Colonic mucosa (tissue), 4 donors: ENCODE results near the gene CELSR1. TPM values are rescaled to one million over a fixed set of nuclear protein-coding genes. Genes with fewer than 3 reads are reported as not detected.

ENCODE experiments used
- DNase-seq: peaks from one replicate; pipeline ENCODE4 v3.0.0-alpha.2; 2020
- H3K27ac ChIP-seq: fragments of 200-600 bp; one replicate; pipeline ENCODE4 v1.8.0; 2021
- H3K27me3 ChIP-seq: fragments of 200-600 bp; one replicate; pipeline ENCODE4 v1.8.0; 2021
- H3K36me3 ChIP-seq: fragments of 200-600 bp; one replicate; pipeline ENCODE4 v1.8.0; 2021
- H3K4me1 ChIP-seq: fragments of 200-600 bp; one replicate; pipeline ENCODE4 v1.8.0; 2021; ENCODE audit warnings: mild to moderate bottlenecking
- H3K4me3 ChIP-seq: fragments of 200-600 bp; one replicate; pipeline ENCODE4 v1.8.0; 2021
- H3K9ac ChIP-seq, 2 donors: one replicate each; pipeline ENCODE4 v1.7.0; 2013; ENCODE audit warnings: control low read depth in 2 of 2, low read depth in 2 of 2, low read length in 2 of 2
- H3K9me3 ChIP-seq: fragments of 200-600 bp; one replicate; pipeline ENCODE4 v1.8.0; 2021
- CTCF ChIP-seq: fragments of 200-600 bp; IDR thresholded peaks from one replicate; pipeline ENCODE4 v1.8.0; 2022; ENCODE audit warnings: antibody characterized with exemption, mild to moderate bottlenecking
- intact Hi-C: fragments of 100-400 bp; cut with DNase I; formaldehyde crosslinking; loops from one replicate; pipeline ENCODE4 v1.14.1; 2022
- total RNA-seq, 2 donors: library from RNA; stranded (reverse); fragmentation: NEBNext Ultra II Directional in 1 of 2; extraction: Animal tissue kit (Norgen Biotek cat#: 25700) in 1 of 2; gene quantifications; one replicate each; pipeline ENCODE4 v1.2.1, GENCODE V29; 2021
- donor health status: healthy.
- donor health status: DM: no; HTN: no; CAD: no.
- donor health status: DM: no; HTN: no; CAD: no.

Gene CELSR1
- total RNA-seq, 2 donors from 2014 or later, result 2.7 to 7.8 TPM

GRCh38 chr22:46549563-46549840, 12.1 kb upstream of the CELSR1 start:
- no peak for DNase-seq
- Histone ChIP-seq H3K4me3 (no peak overlapping the region), H3K27me3 (no peaks in the 10 kb centered on the region), H3K4me1 (no peaks in the 10 kb centered on the region), H3K36me3 (no peaks in the 10 kb centered on the region), H3K9me3 (no peaks in the 10 kb centered on the region), H3K27ac (no peak overlapping the region), H3K9ac (no peak overlapping the region)
- intact Hi-C loops, result no loop called here
- TF ChIP-seq CTCF, result no peak

- intact Hi-C loops, result no loop called here
- Histone ChIP-seq H3K9ac (peak overlapping the region in 1 of 2 donors; percentile 5), H3K4me1 (no peaks in the 10 kb centered on the region), H3K27me3 (no peaks in the 10 kb centered on the region), H3K9me3 (no peaks in the 10 kb centered on the region), H3K36me3 (no peaks in the 10 kb centered on the region), H3K4me3 (no peak overlapping the region), H3K27ac (no peak overlapping the region)
- DNase-seq, result no peak
- TF ChIP-seq CTCF, result no peak
These were observed 10.4 kb upstream of the CELSR1 start for GRCh38 chr22:46547883-46548244.

GRCh38 chr22:46547179-46547882, 9.9 kb upstream of the CELSR1 start:
- no peak for DNase-seq
- Histone ChIP-seq H3K36me3 (no peaks in the 10 kb centered on the region), H3K9me3 (no peaks in the 10 kb centered on the region), H3K4me3 (no peak overlapping the region), H3K27ac (no peak overlapping the region), H3K9ac (peak overlapping the region in 1 of 2 donors; percentile 5), H3K4me1 (no peaks in the 10 kb centered on the region), H3K27me3 (no peaks in the 10 kb centered on the region)
- no peak for TF ChIP-seq CTCF
- intact Hi-C loops, result no loop called here

GRCh38 chr22:46546466-46547178, 9.2 kb upstream of the CELSR1 start:
- Histone ChIP-seq H3K9ac (no peak overlapping the region), H3K36me3 (no peaks in the 10 kb centered on the region), H3K27me3 (no peaks in the 10 kb centered on the region), H3K27ac (no peak overlapping the region), H3K4me3 (no peak overlapping the region), H3K9me3 (no peaks in the 10 kb centered on the region), H3K4me1 (no peaks in the 10 kb centered on the region)
- intact Hi-C loops, result no loop called here
- no peak for TF ChIP-seq CTCF
- no peak for DNase-seq

GRCh38 chr22:46545086-46545792, 7.8 kb upstream of the CELSR1 start:
- intact Hi-C loops, result no loop called here
- Histone ChIP-seq H3K4me3 (no peak overlapping the region), H3K27me3 (no peaks in the 10 kb centered on the region), H3K9me3 (no peaks in the 10 kb centered on the region), H3K9ac (no peak overlapping the region), H3K27ac (no peak overlapping the region), H3K36me3 (no peaks in the 10 kb centered on the region), H3K4me1 (no peaks in the 10 kb centered on the region)
- no peak for TF ChIP-seq CTCF
- no peak for DNase-seq
